ENCODE results near the gene MICALL2.

Gene MICALL2

GRCh38 chr7:1388021-1388702 lies 71.1 kb downstream of the MICALL2 start:
- no peak for DNase-seq

- DNase-seq, result no peak
Observed at GRCh38 chr7:1387261-1387660, 72.0 kb downstream of the MICALL2 start.

- DNase-seq, result no peak
Observed at GRCh38 chr7:1386623-1387220, 72.5 kb downstream of the MICALL2 start.

- no peak for DNase-seq
Observed at GRCh38 chr7:1385809-1386622, 73.3 kb downstream of the MICALL2 start.

GRCh38 chr7:1385086-1385808 lies 74.0 kb downstream of the MICALL2 start:
- no peak for DNase-seq

Data from hematopoietic multipotent progenitor cell treated with erythropoietin and hydrocortisone succinate and interleukin-3 and kit ligand, for 8 days (in vitro differentiated cells).